H1 (cell line): ENCODE data around the gene ZNF691. TPM values are rescaled to one million over a fixed set of nuclear protein-coding genes. Genes with fewer than 3 reads are reported as not detected.

Experiments used
- CTCF ChIA-PET: fragments of 300-600 bp; sonication (Branson Sonifier 250); formaldehyde crosslinking; loops from one replicate; lab custom pipeline; 2021; ENCODE audit not compliant: partially characterized antibody; lab: Charles Lee
- POLR2A ChIA-PET: fragments of 300-600 bp; sonication (Branson Sonifier 250); formaldehyde crosslinking; loops from one replicate; lab custom pipeline; 2021; ENCODE audit warnings: inconsistent platforms; ENCODE audit not compliant: partially characterized antibody; lab: Charles Lee
- DNase-seq, 2 experiments: peaks; one replicate each; pipeline versions ENCODE4 v3.0.0 to v3.0.0-alpha.2; 2010 to 2022; ENCODE audit warnings: low spot score in 2 of 2, low read depth in 1 of 2, mixed read lengths in 1 of 2
- FAIRE-seq: peaks from 2 replicates; lab custom pipeline; 2011; peaks lifted over from hg19 to GRCh38; lab: Jason Lieb, UNC
- H2AFZ ChIP-seq: 2 replicates; pipeline ENCODE4 v1.8.1; 2012; ENCODE audit warnings: low read length, inconsistent platforms
- H2AK5ac ChIP-seq: 2 replicates; pipeline ENCODE4 v1.6.1; 2013; ENCODE audit warnings: low read depth, low read length
- H2BK120ac ChIP-seq: replicated peaks from 2 replicates; pipeline ENCODE3; 2013; ENCODE audit warnings: low read depth, low read length, inconsistent platforms
- H2BK12ac ChIP-seq: 2 replicates; pipeline ENCODE4 v1.6.1; 2013; ENCODE audit warnings: low read depth, low read length
- H2BK15ac ChIP-seq: 2 replicates; pipeline ENCODE4 v1.6.1; 2013; ENCODE audit warnings: low read length
- H2BK20ac ChIP-seq: 2 replicates; pipeline ENCODE4 v1.6.1; 2013; ENCODE audit warnings: low read length
- H2BK5ac ChIP-seq: 2 replicates; pipeline ENCODE4 v1.6.1; 2013; ENCODE audit warnings: low read depth, low read length
- H3K14ac ChIP-seq: 2 replicates; pipeline ENCODE4 v1.6.1; 2013; ENCODE audit warnings: inconsistent platforms; ENCODE audit not compliant: insufficient read length
- H3K18ac ChIP-seq: 2 replicates; pipeline ENCODE4 v1.6.1; 2013; ENCODE audit warnings: low read length; ENCODE audit errors: extremely low read depth
- H3K23ac ChIP-seq: 2 replicates; pipeline ENCODE4 v1.6.1; 2013; ENCODE audit warnings: inconsistent platforms; ENCODE audit not compliant: insufficient read length
- H3K23me2 ChIP-seq: 2 replicates; pipeline ENCODE4 v1.6.1; 2013; ENCODE audit warnings: low read depth, low read length
- H3K27ac ChIP-seq: 2 replicates; pipeline ENCODE4 v1.6.1; 2011; ENCODE audit warnings: low read depth, low read length, inconsistent platforms
- H3K27me3 ChIP-seq, 4 experiments: replicated peaks in 1 of 4; 1 replicate in 1 of 4; 2 replicates in 3 of 4; pipeline versions ENCODE4 v1.6.1 to v1.8.1; 2011 to 2013; ENCODE audit warnings: low read length in 3 of 4, mild to moderate bottlenecking in 3 of 4, inconsistent platforms in 2 of 4, mixed read lengths in 2 of 4, moderate library complexity in 1 of 4; ENCODE audit not compliant: control insufficient read depth in 3 of 4, insufficient read depth in 3 of 4; ENCODE audit errors: extremely low read depth in 1 of 4
- H3K36me3 ChIP-seq, 4 experiments: 2 replicates each; pipeline versions ENCODE4 v1.6.1 to v1.8.1; 2011 to 2013; ENCODE audit warnings: mild to moderate bottlenecking in 4 of 4, low read length in 3 of 4, moderate library complexity in 2 of 4, control low read depth in 1 of 4, inconsistent platforms in 1 of 4; ENCODE audit not compliant: insufficient read depth in 4 of 4, control insufficient read depth in 2 of 4
- H3K4ac ChIP-seq: replicated peaks from 2 replicates; pipeline ENCODE3; 2013; ENCODE audit warnings: low read length, low read depth, mixed read lengths, inconsistent platforms; ENCODE audit not compliant: insufficient read length
- H3K4me1 ChIP-seq, 4 experiments: replicated peaks in 1 of 4; 1 replicate in 1 of 4; 2 replicates in 3 of 4; pipeline versions ENCODE4 v1.6.1 to v1.8.1; 2011 to 2013; ENCODE audit warnings: low read length in 3 of 4, inconsistent platforms in 2 of 4, mixed read lengths in 1 of 4; ENCODE audit not compliant: insufficient read depth in 4 of 4, control insufficient read depth in 3 of 4
- H3K4me2 ChIP-seq, 2 experiments: 2 replicates each; pipeline versions ENCODE4 v1.6.1 to v1.8.1; 2011 to 2013; ENCODE audit warnings: low read depth in 2 of 2, low read length in 2 of 2, control low read depth in 1 of 2, inconsistent platforms in 1 of 2, mild to moderate bottlenecking in 1 of 2; ENCODE audit not compliant: insufficient read depth in 1 of 2
- H3K4me3 ChIP-seq, 4 experiments: fragments of 200-600, 300-600 bp in 1 of 4; sonication (generic), shearing (Covaris generic), sonication (Bioruptor Twin) in 1 of 4; 2 replicates each; pipeline versions ENCODE4 v1.5.1 to v1.8.1; 2011 to 2016; ENCODE audit warnings: low read length in 4 of 4, low read depth in 3 of 4, control low read depth in 2 of 4, inconsistent platforms in 2 of 4, mild to moderate bottlenecking in 2 of 4, mixed read lengths in 1 of 4, moderate library complexity in 1 of 4; ENCODE audit not compliant: insufficient read depth in 2 of 4; ENCODE audit errors: extremely low read depth in 1 of 4
- H3K56ac ChIP-seq: replicated peaks from 2 replicates; pipeline ENCODE3; 2013; ENCODE audit warnings: low read depth, mild to moderate bottlenecking, mixed read lengths, low read length, inconsistent platforms; ENCODE audit not compliant: insufficient read length
- H3K79me1 ChIP-seq: 2 replicates; pipeline ENCODE4 v1.6.1; 2013; ENCODE audit warnings: low read depth, low read length, control low read depth
- H3K79me2 ChIP-seq, 2 experiments: 2 replicates each; pipeline versions ENCODE4 v1.6.1 to v1.8.1; 2012 to 2013; ENCODE audit warnings: low read length in 2 of 2, mild to moderate bottlenecking in 2 of 2, inconsistent platforms in 1 of 2; ENCODE audit not compliant: insufficient read depth in 2 of 2, control insufficient read depth in 1 of 2
- H3K9ac ChIP-seq, 4 experiments: replicated peaks in 1 of 4; 1 replicate in 1 of 4; 2 replicates in 3 of 4; pipeline versions ENCODE4 v1.6.1 to v1.8.1; 2011 to 2013; ENCODE audit warnings: low read depth in 3 of 4, low read length in 3 of 4, control low read depth in 2 of 4, mild to moderate bottlenecking in 2 of 4, moderate library complexity in 2 of 4, inconsistent platforms in 1 of 4; ENCODE audit errors: extremely low read depth in 1 of 4
- H3K9me3 ChIP-seq, 2 experiments: 2 replicates each; pipeline versions ENCODE4 v1.6.1 to v1.8.1; 2012 to 2013; ENCODE audit warnings: mild to moderate bottlenecking in 2 of 2, moderate library complexity in 2 of 2, control low read depth in 1 of 2, inconsistent platforms in 1 of 2, low read depth in 1 of 2, low read length in 1 of 2, mixed read lengths in 1 of 2; ENCODE audit not compliant: insufficient read depth in 2 of 2
- H4K20me1 ChIP-seq, 2 experiments: replicated peaks in 1 of 2; 2 replicates each; pipeline versions ENCODE3 to v1.8.1; 2011 to 2013; ENCODE audit warnings: inconsistent platforms in 2 of 2, low read length in 2 of 2, mild to moderate bottlenecking in 1 of 2; ENCODE audit not compliant: insufficient read depth in 2 of 2, control insufficient read depth in 1 of 2
- H4K5ac ChIP-seq: 2 replicates; pipeline ENCODE4 v1.6.1; 2013; ENCODE audit warnings: low read length, low read depth, mixed read lengths, inconsistent platforms; ENCODE audit not compliant: insufficient read length
- H4K8ac ChIP-seq: 2 replicates; pipeline ENCODE4 v1.8.0; 2013; ENCODE audit warnings: mild to moderate bottlenecking, moderate library complexity, low read length, inconsistent platforms; ENCODE audit not compliant: insufficient read depth; ENCODE audit errors: extremely low read depth
- H4K91ac ChIP-seq: replicated peaks from 2 replicates; pipeline ENCODE3; 2013; ENCODE audit warnings: low read length, mixed read lengths, inconsistent platforms; ENCODE audit not compliant: insufficient read length
- CBX8 ChIP-seq: fragments of 300-800, 300-1000 bp; sonication (generic); IDR thresholded peaks from 2 replicates; pipeline ENCODE4 v1.7.1; 2016; ENCODE audit warnings: low read depth, low read length, borderline replicate concordance
- CHD2 ChIP-seq: IDR thresholded peaks from 2 replicates; pipeline ENCODE4 v1.6.1; 2012; ENCODE audit warnings: low read length, improper control_type of control experiment
- CREB1 ChIP-seq: IDR thresholded peaks from 2 replicates; pipeline ENCODE4 v1.6.1; 2012; ENCODE audit warnings: inconsistent platforms
- E2F6 ChIP-seq: IDR thresholded peaks from 2 replicates; pipeline ENCODE4 v1.6.1; 2012; ENCODE audit warnings: inconsistent platforms
- EGR1 ChIP-seq: IDR thresholded peaks from 2 replicates; pipeline ENCODE4 v1.6.1; 2011; ENCODE audit warnings: low read depth, low read length, borderline replicate concordance
- EZH2 ChIP-seq: fragments of 200-600 bp; sonication (generic); IDR thresholded peaks from 2 replicates; pipeline ENCODE4 v1.7.1; 2012; ENCODE audit warnings: low read depth, mild to moderate bottlenecking, moderate library complexity, low read length, inconsistent platforms; ENCODE audit not compliant: severe bottlenecking
- GTF2F1 ChIP-seq: IDR thresholded peaks from 2 replicates; pipeline ENCODE4 v1.6.1; 2012; ENCODE audit warnings: low read depth, low read length, improper control_type of control experiment, borderline replicate concordance
- HDAC2 ChIP-seq, 2 experiments: fragments of 300-600 bp in 1 of 2; sonication (generic) in 1 of 2; IDR thresholded peaks; 2 replicates each; pipeline ENCODE4 v1.6.1; 2011 to 2012; ENCODE audit warnings: low read depth in 2 of 2, low read length in 2 of 2, mild to moderate bottlenecking in 2 of 2, moderate library complexity in 2 of 2, borderline replicate concordance in 1 of 2, inconsistent platforms in 1 of 2
- MAFK ChIP-seq: IDR thresholded peaks from 2 replicates; pipeline ENCODE4 v1.6.1; 2012; ENCODE audit warnings: low read depth, mild to moderate bottlenecking, improper control_type of control experiment, low read length
- RAD21 ChIP-seq, 2 experiments: IDR thresholded peaks in 1 of 2; conservative IDR thresholded peaks in 1 of 2; 2 replicates each; pipeline ENCODE4 v1.6.1; 2011; ENCODE audit warnings: low read depth in 2 of 2, low read length in 2 of 2, improper control_type of control experiment in 1 of 2, inconsistent platforms in 1 of 2, mild to moderate bottlenecking in 1 of 2, moderate library complexity in 1 of 2
- RFX5 ChIP-seq: IDR thresholded peaks from 2 replicates; pipeline ENCODE4 v1.6.1; 2011; ENCODE audit warnings: low read depth, low read length, improper control_type of control experiment, borderline replicate concordance
- TAF1 ChIP-seq: IDR thresholded peaks from 2 replicates; pipeline ENCODE4 v1.6.1; 2011; ENCODE audit warnings: mild to moderate bottlenecking, low read depth, low read length
- TEAD4 ChIP-seq: IDR thresholded peaks from 2 replicates; pipeline ENCODE4 v1.6.1; 2012; ENCODE audit warnings: low read depth, low read length, inconsistent platforms, mixed read lengths
- polyA plus RNA-seq, 7 experiments: library from polyadenylated mRNA; depleted of rRNA in 3 of 7; stranded (reverse) in 5 of 7; unstranded in 2 of 7; fragments of >200 nt in 5 of 7; fragments of 200-250 nt in 2 of 7; gene quantifications; 1 replicate in 5 of 7; 2 replicates in 1 of 7; 4 replicates in 1 of 7; pipeline versions ENCODE4 v1.2.1 to v1.2.3, GENCODE V29; 2011 to 2013; ENCODE audit warnings: missing spikeins in 2 of 7, mixed read lengths in 2 of 7
- total RNA-seq: library from RNA; stranded (reverse); fragmentation: NEBNext Ultra II Directional; extraction: Animal tissue kit (Norgen Biotek cat#: 25700); gene quantifications from 2 replicates; pipeline ENCODE4 v1.2.1, GENCODE V29; 2021

ZNF691 gene
- total and polyA plus RNA-seq, 2 of the 8 experiments (the other 6 are each of a cell fraction or from before 2014, with no cell fraction given) = 19.5 TPM

DNA sequence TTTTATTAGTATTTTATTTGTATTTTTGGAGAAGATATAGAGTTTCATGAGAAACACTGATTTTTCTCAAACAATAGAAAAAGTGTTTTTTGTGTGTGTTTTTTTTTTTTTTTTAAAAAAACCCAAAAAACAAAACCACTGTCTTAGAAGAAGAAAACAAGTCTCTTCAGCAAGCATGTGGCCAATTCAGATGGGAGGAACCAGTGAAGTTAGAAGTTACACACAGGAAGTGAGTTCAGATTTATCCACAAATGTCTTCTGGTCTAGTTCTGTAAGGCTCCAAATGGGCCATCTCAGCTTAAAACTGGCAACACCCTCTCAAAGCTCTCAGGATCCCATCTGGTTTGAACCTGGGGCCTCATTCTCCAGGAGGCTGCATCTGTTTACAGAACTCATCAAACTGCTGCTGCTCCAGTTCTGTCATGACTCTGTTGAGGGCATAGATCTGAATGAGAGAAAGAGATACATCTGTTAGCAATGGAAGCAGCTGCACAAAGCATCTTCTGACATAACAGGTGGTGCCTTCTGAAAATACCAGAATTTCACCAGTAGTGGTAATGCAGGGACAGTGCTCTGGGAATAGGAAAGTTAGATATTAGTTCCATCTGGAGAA is 39.3 kb upstream of the ZNF691 start:
- no peak overlapping the region for H2BK12ac ChIP-seq
- peaks cover 9 to 11% of the 10 kb centered on the region in 2 experiments for H3K9me3 ChIP-seq
- no peak for FAIRE-seq
- H3K79me2 ChIP-seq = no peaks in the 10 kb centered on the region
- no peak overlapping the region for H4K91ac ChIP-seq
- H3K4me3 ChIP-seq = no peak overlapping the region
- no peak overlapping the region for H3K14ac ChIP-seq
- no peak overlapping the region for H2BK15ac ChIP-seq
- no peak overlapping the region for H3K27ac ChIP-seq
- H4K20me1 ChIP-seq = no peaks in the 10 kb centered on the region
- no peaks in the 10 kb centered on the region for H3K27me3 ChIP-seq
- peaks cover 0 to 12% (median 2%) of the 10 kb centered on the region in 4 experiments; a peak in 4 of 8 replicates for H3K36me3 ChIP-seq
- TF ChIP-seq CREB1 = no peak
- TF ChIP-seq RAD21 (IDR thresholded peaks at IDR 0.05 in 1 of 2, conservative IDR thresholded peaks at IDR 0.05 in 1 of 2; ENCODE audit: low read depth in 2 of 2, low read length in 2 of 2) = no peak
- no peak for TF ChIP-seq RFX5
- no peak for TF ChIP-seq CHD2
- TF ChIP-seq EGR1 = no peak
- no peak for TF ChIP-seq E2F6
- TF ChIP-seq MAFK = no peak
- no peak for TF ChIP-seq TEAD4
- TF ChIP-seq HDAC2 (IDR thresholded peaks at IDR 0.05; ENCODE audit: borderline replicate concordance in 1 of 2, low read depth in 2 of 2, low read length in 2 of 2) = no peak
- no peak for TF ChIP-seq GTF2F1
- no peak for TF ChIP-seq TAF1
- no peak for TF ChIP-seq CBX8
- TF ChIP-seq EZH2 = no peak
- H3K18ac ChIP-seq = no peak overlapping the region
- no peak overlapping the region for H2BK20ac ChIP-seq
- no peak overlapping the region for H4K5ac ChIP-seq
- no peak overlapping the region for H3K4ac ChIP-seq
- no peak overlapping the region for H2BK120ac ChIP-seq
- H2AK5ac ChIP-seq = no peak overlapping the region
- no peak overlapping the region for H3K56ac ChIP-seq
- H3K4me1 ChIP-seq = no peaks in the 10 kb centered on the region
- no peak overlapping the region for H3K9ac ChIP-seq
- no peak overlapping the region for H2BK5ac ChIP-seq
- no peak for DNase-seq
- H3K79me1 ChIP-seq = no peaks in the 10 kb centered on the region
- no peaks in the 10 kb centered on the region for H3K23me2 ChIP-seq
- no peak overlapping the region for H3K23ac ChIP-seq
- POLR2A ChIA-PET = interaction anchor here (2.7 kb wide), 1 partner anchor 9 kb away, joined by 12 read pairs; the partner anchor contains the start of gene ERMAP
- no peak overlapping the region for H2AFZ ChIP-seq
- no peak overlapping the region for H3K4me2 ChIP-seq
- CTCF ChIA-PET = interaction anchor here (0.6 to 1.8 kb wide), 5 partner anchors 29 to 261 kb away, joined by 3 to 16 read pairs (median 3); partner anchors contain the start of gene CLDN19
- no peak overlapping the region for H4K8ac ChIP-seq
